Muscle layer of duodenum (tissue), 2 donors: ENCODE data around the gene GNA15.
A peak's percentile ranks its signal among the peaks of the same experiment; 100 is the strongest.

ENCODE experiments used
- H3K27ac ChIP-seq: one replicate; pipeline ENCODE4 v1.7.0; 2013; ENCODE audit warnings: mild to moderate bottlenecking, low read length
- H3K27me3 ChIP-seq: one replicate; pipeline ENCODE4 v1.7.0; 2013; ENCODE audit warnings: low read depth, mild to moderate bottlenecking, control low read depth, low read length
- H3K36me3 ChIP-seq, 2 donors: one replicate each; pipeline ENCODE4 v1.7.0; 2013; ENCODE audit warnings: low read length in 2 of 2, control low read depth in 1 of 2, mild to moderate bottlenecking in 1 of 2; ENCODE audit not compliant: insufficient read depth in 2 of 2, control insufficient read depth in 1 of 2
- H3K4me1 ChIP-seq, 2 donors: one replicate each; pipeline ENCODE4 v1.7.0; 2013; ENCODE audit warnings: low read length in 2 of 2, mild to moderate bottlenecking in 2 of 2, control low read depth in 1 of 2, moderate library complexity in 1 of 2; ENCODE audit not compliant: insufficient read depth in 2 of 2, control insufficient read depth in 1 of 2
- H3K4me3 ChIP-seq, 2 donors: one replicate each; pipeline ENCODE4 v1.7.0; 2013; ENCODE audit warnings: low read length in 2 of 2, low read depth in 1 of 2, mild to moderate bottlenecking in 1 of 2
- H3K9me3 ChIP-seq, 2 donors: one replicate each; pipeline ENCODE4 v1.7.0; 2013; ENCODE audit warnings: low read length in 2 of 2, control low read depth in 1 of 2, mild to moderate bottlenecking in 1 of 2; ENCODE audit not compliant: control insufficient read depth in 1 of 2
- donor health status: healthy.

The GNA15 gene

GRCh38 chr19:3123956-3124355 is 11.9 kb upstream of the GNA15 start:
- Histone ChIP-seq H3K36me3 (peaks cover 0 to 23% of the 10 kb centered on the region in 2 donors), H3K4me1 (no peaks in the 10 kb centered on the region), H3K27ac (no peak overlapping the region), H3K4me3 (no peak overlapping the region), H3K27me3 (no peaks in the 10 kb centered on the region), H3K9me3 (no peaks in the 10 kb centered on the region)

GRCh38 chr19:3124630-3125029 is 11.2 kb upstream of the GNA15 start:
- Histone ChIP-seq H3K27ac (no peak overlapping the region), H3K9me3 (no peaks in the 10 kb centered on the region), H3K4me3 (no peak overlapping the region), H3K36me3 (peaks cover 0 to 18% of the 10 kb centered on the region in 2 donors), H3K27me3 (no peaks in the 10 kb centered on the region), H3K4me1 (no peaks in the 10 kb centered on the region)

GRCh38 chr19:3125900-3126524 is 9.8 kb upstream of the GNA15 start:
- H3K27me3 ChIP-seq, result no peaks in the 10 kb centered on the region
- peaks cover 0 to 11% of the 10 kb centered on the region in 2 donors for H3K36me3 ChIP-seq
- H3K27ac ChIP-seq, result no peak overlapping the region
- H3K4me1 ChIP-seq, result no peaks in the 10 kb centered on the region
- no peak overlapping the region for H3K4me3 ChIP-seq
- H3K9me3 ChIP-seq, result no peaks in the 10 kb centered on the region

GRCh38 chr19:3129112-3129511 is 6.7 kb upstream of the GNA15 start:
- Histone ChIP-seq H3K27me3 (no peaks in the 10 kb centered on the region), H3K4me1 (no peaks in the 10 kb centered on the region), H3K27ac (no peak overlapping the region), H3K4me3 (no peak overlapping the region), H3K9me3 (no peaks in the 10 kb centered on the region), H3K36me3 (no peaks in the 10 kb centered on the region)

- no peaks in the 10 kb centered on the region for H3K27me3 ChIP-seq
- no peaks in the 10 kb centered on the region for H3K9me3 ChIP-seq
- no peak overlapping the region for H3K27ac ChIP-seq
- no peaks in the 10 kb centered on the region for H3K4me1 ChIP-seq
- H3K36me3 ChIP-seq, result no peaks in the 10 kb centered on the region
- no peak overlapping the region for H3K4me3 ChIP-seq
These were observed 4.7 kb upstream of the GNA15 start for GRCh38 chr19:3131168-3131567.

- Histone ChIP-seq H3K9me3 (no peaks in the 10 kb centered on the region), H3K27ac (peak overlapping the region; percentile 20), H3K36me3 (no peaks in the 10 kb centered on the region), H3K4me3 (no peak overlapping the region), H3K4me1 (no peaks in the 10 kb centered on the region), H3K27me3 (no peaks in the 10 kb centered on the region)
These were observed 2.7 kb upstream of the GNA15 start for GRCh38 chr19:3132971-3133792.

GRCh38 chr19:3133793-3134116 is 2.1 kb upstream of the GNA15 start:
- Histone ChIP-seq H3K36me3 (no peaks in the 10 kb centered on the region), H3K27ac (no peak overlapping the region), H3K4me1 (no peaks in the 10 kb centered on the region), H3K27me3 (no peaks in the 10 kb centered on the region), H3K9me3 (no peaks in the 10 kb centered on the region), H3K4me3 (no peak overlapping the region)

GRCh38 chr19:3136684-3137055 is 837 bp downstream of the GNA15 start:
- Histone ChIP-seq H3K4me1 (no peaks in the 10 kb centered on the region), H3K36me3 (no peaks in the 10 kb centered on the region), H3K27ac (peak overlapping the region; percentile 39), H3K9me3 (no peaks in the 10 kb centered on the region), H3K27me3 (no peaks in the 10 kb centered on the region), H3K4me3 (peak overlapping the region; percentile 15 to 37)

GRCh38 chr19:3137119-3137518 is 1.3 kb downstream of the GNA15 start:
- no peaks in the 10 kb centered on the region for H3K9me3 ChIP-seq
- peak overlapping the region; percentile 39 for H3K27ac ChIP-seq

GRCh38 chr19:3138268-3138667 is 2.4 kb downstream of the GNA15 start:
- Histone ChIP-seq H3K4me1 (no peaks in the 10 kb centered on the region), H3K36me3 (no peaks in the 10 kb centered on the region), H3K27ac (no peak overlapping the region), H3K27me3 (no peaks in the 10 kb centered on the region), H3K9me3 (no peaks in the 10 kb centered on the region), H3K4me3 (no peak overlapping the region)

More at GRCh38 chr19:3137119-3137518, 1.3 kb downstream of the GNA15 start:
- Histone ChIP-seq H3K27me3 (no peaks in the 10 kb centered on the region), H3K4me3 (peak overlapping the region; percentile 15 to 37), H3K4me1 (no peaks in the 10 kb centered on the region), H3K36me3 (no peaks in the 10 kb centered on the region)

- H3K9me3 ChIP-seq, result no peaks in the 10 kb centered on the region
- no peaks in the 10 kb centered on the region for H3K4me1 ChIP-seq
- no peak overlapping the region for H3K4me3 ChIP-seq
- H3K27me3 ChIP-seq, result no peaks in the 10 kb centered on the region
- no peak overlapping the region for H3K27ac ChIP-seq
- H3K36me3 ChIP-seq, result no peaks in the 10 kb centered on the region
These were observed 4.8 kb downstream of the GNA15 start for GRCh38 chr19:3140667-3141038.

GRCh38 chr19:3142292-3142670 is 6.4 kb downstream of the GNA15 start:
- Histone ChIP-seq H3K9me3 (no peaks in the 10 kb centered on the region), H3K4me3 (no peak overlapping the region), H3K36me3 (no peaks in the 10 kb centered on the region), H3K4me1 (no peaks in the 10 kb centered on the region), H3K27me3 (no peaks in the 10 kb centered on the region), H3K27ac (peak overlapping the region; percentile 74)
